Karpas-422 (cell line): Measurements from ENCODE around the gene FNDC3B. TPM values are rescaled to one million over a fixed set of nuclear protein-coding genes. Genes with fewer than 3 reads are reported as not detected.

Experiments used
- DNase-seq: peaks from one replicate; pipeline ENCODE4 v3.0.0-alpha.2; 2015
- H2AFZ ChIP-seq: fragments of 200-600 bp; sonication (generic); 2 replicates; pipeline ENCODE4 v1.6.1; 2014; ENCODE audit warnings: antibody characterized with exemption, low read length, mixed read lengths
- H3K27ac ChIP-seq: fragments of 200-600 bp; sonication (generic); 2 replicates; pipeline ENCODE4 v1.5.1; 2014; ENCODE audit warnings: mild to moderate bottlenecking, low read length, moderate library complexity
- H3K27me3 ChIP-seq: fragments of 200-600 bp; sonication (generic); 2 replicates; pipeline ENCODE4 v1.6.1; 2014; ENCODE audit warnings: low read length, mixed read lengths
- H3K36me3 ChIP-seq: fragments of 200-600 bp; sonication (generic); 2 replicates; pipeline ENCODE4 v1.6.1; 2014; ENCODE audit warnings: low read length, mixed read lengths; ENCODE audit not compliant: insufficient read depth
- H3K4me1 ChIP-seq: fragments of 200-600 bp; sonication (generic); 2 replicates; pipeline ENCODE4 v1.6.1; 2014; ENCODE audit warnings: mild to moderate bottlenecking, low read length, mixed read lengths
- H3K4me2 ChIP-seq: fragments of 200-600 bp; sonication (generic); 2 replicates; pipeline ENCODE4 v1.6.1; 2014; ENCODE audit warnings: low read length, low read depth, mild to moderate bottlenecking; ENCODE audit not compliant: poor library complexity, severe bottlenecking
- H3K4me3 ChIP-seq: fragments of 200-600 bp; sonication (generic); 2 replicates; pipeline ENCODE4 v1.5.1; 2014; ENCODE audit warnings: mild to moderate bottlenecking, antibody characterized with exemption, low read length, mixed read lengths
- H3K79me2 ChIP-seq: fragments of 200-600 bp; sonication (generic); 2 replicates; pipeline ENCODE4 v1.6.1; 2014; ENCODE audit warnings: mild to moderate bottlenecking, low read length, mixed read lengths
- H3K9ac ChIP-seq: fragments of 200-600 bp; sonication (generic); 2 replicates; pipeline ENCODE4 v1.6.0; 2014; ENCODE audit warnings: low read length
- H3K9me2 ChIP-seq: fragments of 200-600 bp; sonication (generic), shearing (Covaris generic); replicated peaks from 2 replicates; pipeline ENCODE4 v1.6.0; 2014; ENCODE audit warnings: mild to moderate bottlenecking, low read length, moderate library complexity; ENCODE audit not compliant: insufficient read depth
- H3K9me3 ChIP-seq: fragments of 300-700, 200-600 bp; sonication (generic); 2 replicates; pipeline ENCODE4 v1.6.1; 2014; ENCODE audit warnings: low read length, mixed read lengths
- H4K20me1 ChIP-seq: fragments of 200-600 bp; sonication (generic); 2 replicates; pipeline ENCODE4 v1.6.1; 2014; ENCODE audit warnings: mild to moderate bottlenecking, antibody characterized with exemption, low read length, low read depth; ENCODE audit not compliant: insufficient read depth
- total RNA-seq: library from RNA; depleted of rRNA; stranded (reverse); fragments of >200 nt; shearing (Covaris generic); gene quantifications from 2 replicates; pipeline ENCODE4 v1.2.3, GENCODE V29; 2014; ENCODE audit warnings: low replicate concordance

The FNDC3B gene
- total RNA-seq, 1 experiment from 2014 or later, result 2.6 TPM

- Histone ChIP-seq H3K36me3 (no peaks in the 10 kb centered on the region), H3K9ac (no peak overlapping the region), H3K9me2 (no peaks in the 10 kb centered on the region), H3K4me1 (no peaks in the 10 kb centered on the region), H4K20me1 (no peaks in the 10 kb centered on the region), H3K4me3 (no peak overlapping the region), H3K4me2 (no peak overlapping the region), H3K9me3 (no peaks in the 10 kb centered on the region), H2AFZ (no peak overlapping the region), H3K27ac (no peak overlapping the region), H3K79me2 (no peaks in the 10 kb centered on the region), H3K27me3 (no peaks in the 10 kb centered on the region)
- DNase-seq, result no peak
Observed at GRCh38 chr3:172378439-172378838, 339.1 kb downstream of the FNDC3B start.

DNA sequence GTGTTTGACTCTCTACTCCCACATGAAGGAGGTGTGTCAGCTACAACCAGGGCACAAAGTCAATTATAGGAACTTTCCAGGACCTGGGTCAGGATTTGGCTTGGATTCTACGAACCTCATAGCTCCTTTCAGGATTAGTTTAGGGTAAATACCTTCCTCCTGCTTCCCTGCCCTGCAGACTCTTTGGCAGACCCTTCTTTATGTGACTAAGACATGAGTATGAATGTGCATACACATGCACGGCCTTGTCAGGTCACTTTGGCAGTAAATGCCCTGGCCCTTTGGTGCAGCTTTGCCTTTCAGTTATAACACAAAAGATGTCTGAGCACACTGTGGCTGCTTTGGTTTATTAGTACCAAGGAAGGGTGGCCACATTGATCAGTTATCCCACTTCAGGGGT is 340.0 kb downstream of the FNDC3B start:
- no peak overlapping the region for H2AFZ ChIP-seq
- no peak overlapping the region for H3K4me2 ChIP-seq
- no peak for DNase-seq
- H3K9ac ChIP-seq, result no peak overlapping the region
- no peaks in the 10 kb centered on the region for H3K9me2 ChIP-seq
- H3K36me3 ChIP-seq, result no peaks in the 10 kb centered on the region
- H3K79me2 ChIP-seq, result no peaks in the 10 kb centered on the region
- H4K20me1 ChIP-seq, result no peaks in the 10 kb centered on the region
- no peaks in the 10 kb centered on the region for H3K4me1 ChIP-seq
- H3K4me3 ChIP-seq, result no peak overlapping the region
- no peaks in the 10 kb centered on the region for H3K27me3 ChIP-seq
- H3K27ac ChIP-seq, result no peak overlapping the region
- no peaks in the 10 kb centered on the region for H3K9me3 ChIP-seq

DNA sequence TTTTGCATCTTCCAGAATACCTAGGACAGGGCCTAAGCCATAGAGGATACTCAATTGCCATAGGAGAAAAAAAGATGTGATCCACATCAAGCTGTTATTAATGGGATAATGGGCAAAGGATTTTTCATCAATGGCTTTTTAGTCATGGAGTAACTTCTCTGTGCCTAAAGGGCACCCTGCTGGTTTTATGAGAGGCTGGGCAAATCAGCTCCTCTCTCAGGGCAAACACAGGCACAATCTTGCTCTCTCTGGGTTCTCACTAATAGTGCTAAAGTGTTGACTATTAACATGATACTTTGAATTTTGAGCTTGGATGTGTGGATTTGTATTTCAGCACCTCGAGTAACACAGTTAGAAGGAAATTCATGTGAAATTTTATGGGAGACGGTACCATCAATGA is 341.3 kb downstream of the FNDC3B start:
- Histone ChIP-seq H3K79me2 (no peaks in the 10 kb centered on the region), H3K27me3 (no peaks in the 10 kb centered on the region), H3K4me2 (no peak overlapping the region), H3K36me3 (no peaks in the 10 kb centered on the region), H3K4me3 (no peak overlapping the region), H2AFZ (no peak overlapping the region), H3K9me2 (no peaks in the 10 kb centered on the region), H3K9me3 (no peaks in the 10 kb centered on the region), H3K27ac (no peak overlapping the region), H3K9ac (no peak overlapping the region), H3K4me1 (no peaks in the 10 kb centered on the region), H4K20me1 (no peaks in the 10 kb centered on the region)
- no peak for DNase-seq

DNA sequence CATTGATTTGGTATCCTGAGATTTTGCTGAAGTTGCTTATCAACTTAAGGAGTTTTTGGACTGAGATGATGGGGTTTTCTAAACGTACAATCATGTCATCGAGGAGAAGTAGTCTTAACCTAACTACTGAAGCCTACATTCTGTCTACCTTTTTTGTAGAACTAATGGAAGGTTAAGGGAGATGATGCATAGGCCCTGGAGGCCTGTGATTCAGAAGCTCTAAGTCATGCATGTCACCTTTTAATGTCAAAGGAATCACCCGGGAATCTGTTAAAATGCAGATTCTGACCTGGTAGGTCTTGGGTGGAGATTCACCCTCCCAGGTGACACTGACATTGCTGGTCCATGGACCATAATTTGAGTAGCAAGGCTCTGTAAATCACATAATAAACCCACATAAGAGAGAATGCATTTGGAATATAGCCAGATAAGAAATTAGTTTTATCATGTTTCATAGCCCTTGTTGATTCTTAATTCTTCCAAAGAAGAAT is 344.0 kb downstream of the FNDC3B start:
- Histone ChIP-seq H3K9me2 (no peaks in the 10 kb centered on the region), H2AFZ (no peak overlapping the region), H3K79me2 (no peaks in the 10 kb centered on the region), H3K4me1 (no peaks in the 10 kb centered on the region), H3K4me2 (no peak overlapping the region), H3K4me3 (no peak overlapping the region), H3K9me3 (no peaks in the 10 kb centered on the region), H3K36me3 (no peaks in the 10 kb centered on the region), H3K27ac (no peak overlapping the region), H3K9ac (no peak overlapping the region), H3K27me3 (no peaks in the 10 kb centered on the region), H4K20me1 (no peaks in the 10 kb centered on the region)
- DNase-seq, result no peak

- Histone ChIP-seq H3K4me1 (no peaks in the 10 kb centered on the region), H4K20me1 (no peaks in the 10 kb centered on the region), H3K4me3 (no peak overlapping the region), H3K9ac (no peak overlapping the region), H3K36me3 (no peaks in the 10 kb centered on the region), H3K9me3 (no peaks in the 10 kb centered on the region), H3K9me2 (no peaks in the 10 kb centered on the region), H2AFZ (no peak overlapping the region), H3K27ac (no peak overlapping the region), H3K79me2 (no peaks in the 10 kb centered on the region), H3K4me2 (no peak overlapping the region), H3K27me3 (no peaks in the 10 kb centered on the region)
- no peak for DNase-seq
Observed at GRCh38 chr3:172384836-172385235, 345.5 kb downstream of the FNDC3B start.

- no peak overlapping the region for H3K9ac ChIP-seq
- H3K4me1 ChIP-seq, result no peaks in the 10 kb centered on the region
- no peaks in the 10 kb centered on the region for H4K20me1 ChIP-seq
Observed at GRCh38 chr3:172387728-172388127, 348.4 kb downstream of the FNDC3B start.

GRCh38 chr3:172388412-172389078 is 349.2 kb downstream of the FNDC3B start:
- Histone ChIP-seq H3K9me3 (no peaks in the 10 kb centered on the region), H3K9ac (no peak overlapping the region), H3K79me2 (no peaks in the 10 kb centered on the region), H3K4me3 (no peak overlapping the region), H3K9me2 (no peaks in the 10 kb centered on the region), H3K27me3 (no peaks in the 10 kb centered on the region), H3K4me1 (no peaks in the 10 kb centered on the region), H3K27ac (no peak overlapping the region), H3K4me2 (no peak overlapping the region), H3K36me3 (no peaks in the 10 kb centered on the region), H4K20me1 (no peaks in the 10 kb centered on the region), H2AFZ (no peak overlapping the region)
- DNase-seq, result no peak

More at GRCh38 chr3:172387728-172388127, 348.4 kb downstream of the FNDC3B start:
- no peak for DNase-seq
- Histone ChIP-seq H2AFZ (no peak overlapping the region), H3K4me3 (no peak overlapping the region), H3K36me3 (no peaks in the 10 kb centered on the region), H3K79me2 (no peaks in the 10 kb centered on the region), H3K27ac (no peak overlapping the region), H3K27me3 (no peaks in the 10 kb centered on the region), H3K9me3 (no peaks in the 10 kb centered on the region), H3K4me2 (no peak overlapping the region), H3K9me2 (no peaks in the 10 kb centered on the region)

DNA sequence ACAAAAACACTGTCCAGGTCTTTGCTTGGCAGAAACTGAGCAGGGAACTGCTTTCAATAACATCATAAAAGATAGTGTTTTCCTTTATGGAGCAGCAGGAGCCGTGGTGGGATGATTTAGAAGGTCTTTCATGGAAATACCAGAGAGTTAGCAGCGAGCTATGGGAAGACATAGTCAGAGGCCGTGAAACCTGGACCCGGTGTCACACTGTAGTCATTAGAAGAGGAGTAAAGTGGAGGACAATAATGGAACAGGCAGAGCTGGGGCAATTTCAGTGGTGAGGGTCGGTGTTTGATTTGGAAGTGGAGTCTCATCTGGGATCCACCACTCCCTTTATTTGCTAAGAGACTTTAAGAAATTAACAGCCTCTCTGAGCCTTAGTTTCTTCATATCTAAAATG is 351.4 kb downstream of the FNDC3B start:
- Histone ChIP-seq H3K4me1 (no peaks in the 10 kb centered on the region), H3K36me3 (no peaks in the 10 kb centered on the region), H3K9ac (no peak overlapping the region), H3K27ac (no peak overlapping the region), H2AFZ (no peak overlapping the region), H3K4me3 (no peak overlapping the region), H3K9me2 (no peaks in the 10 kb centered on the region), H3K27me3 (no peaks in the 10 kb centered on the region), H3K9me3 (no peaks in the 10 kb centered on the region), H4K20me1 (no peaks in the 10 kb centered on the region), H3K4me2 (no peak overlapping the region), H3K79me2 (no peaks in the 10 kb centered on the region)
- no peak for DNase-seq
